Ammon's horn (tissue), 1 donor: ENCODE results near the gene GLB1L3.

Experiments
- DNase-seq: peaks from one replicate; pipeline ENCODE4 v3.0.0-alpha.2; 2016; ENCODE audit warnings: low spot score

GLB1L3 gene

DNA sequence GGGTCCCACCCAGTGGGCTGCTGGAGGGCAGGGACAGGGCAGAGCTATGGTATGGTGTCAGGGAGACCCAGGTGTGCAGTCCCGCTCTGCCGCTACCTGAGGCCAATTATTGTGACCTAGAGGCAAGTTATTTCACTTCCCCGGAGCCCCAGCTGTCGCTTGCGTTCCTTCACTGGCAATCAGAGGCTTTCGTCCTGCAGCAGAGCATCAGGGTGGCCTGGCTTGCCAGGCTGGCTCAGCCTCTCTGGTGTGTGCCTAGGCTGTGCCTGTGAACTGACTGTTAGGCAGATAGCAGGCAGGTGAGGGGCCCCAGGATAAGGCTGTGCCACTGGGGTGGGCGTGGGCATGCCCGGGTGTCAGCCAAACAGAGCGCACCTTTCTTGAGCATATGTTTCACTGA is 87.0 kb downstream of the GLB1L3 start:
- no peak for DNase-seq

DNA sequence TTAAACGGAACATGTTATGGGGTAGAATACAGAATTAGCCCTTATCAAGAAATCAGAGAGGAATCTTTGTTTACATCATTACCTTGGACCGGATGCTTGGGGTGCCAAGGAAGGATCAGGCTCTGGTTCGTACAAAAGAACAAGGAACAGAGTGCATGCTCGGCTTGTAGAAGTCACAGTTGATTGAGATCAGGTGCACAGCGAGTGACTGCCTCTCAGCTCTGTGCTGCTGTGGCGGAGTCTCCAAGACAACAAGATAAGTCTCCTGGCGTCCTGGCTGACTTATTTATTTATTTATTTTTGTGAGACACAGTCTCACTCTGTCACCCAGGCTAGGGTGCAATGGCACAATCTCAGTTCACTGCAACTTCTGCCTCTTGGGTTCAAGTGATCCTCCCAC is 87.4 kb downstream of the GLB1L3 start:
- no peak for DNase-seq

DNA sequence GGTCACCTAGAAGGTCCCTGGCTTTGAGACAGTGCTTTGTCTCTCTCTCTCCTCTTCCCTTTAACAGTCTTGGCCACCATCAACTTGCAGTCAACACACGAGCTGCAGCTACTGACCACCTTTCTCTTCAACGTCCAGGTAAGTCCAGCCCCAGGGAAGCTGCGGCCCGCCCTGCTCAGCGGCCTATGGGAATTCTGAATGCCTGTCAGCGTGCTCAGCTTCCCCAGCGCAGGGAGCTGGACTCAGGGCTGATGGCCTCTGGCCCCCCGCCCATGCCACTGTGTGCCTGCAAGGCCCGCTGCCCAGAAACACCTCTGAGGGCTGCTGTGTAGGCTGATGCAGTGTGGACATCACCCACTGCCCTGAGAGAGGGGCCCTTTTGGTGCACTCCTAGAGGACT is 88.1 kb downstream of the GLB1L3 start:
- DNase-seq, result no peak

DNA sequence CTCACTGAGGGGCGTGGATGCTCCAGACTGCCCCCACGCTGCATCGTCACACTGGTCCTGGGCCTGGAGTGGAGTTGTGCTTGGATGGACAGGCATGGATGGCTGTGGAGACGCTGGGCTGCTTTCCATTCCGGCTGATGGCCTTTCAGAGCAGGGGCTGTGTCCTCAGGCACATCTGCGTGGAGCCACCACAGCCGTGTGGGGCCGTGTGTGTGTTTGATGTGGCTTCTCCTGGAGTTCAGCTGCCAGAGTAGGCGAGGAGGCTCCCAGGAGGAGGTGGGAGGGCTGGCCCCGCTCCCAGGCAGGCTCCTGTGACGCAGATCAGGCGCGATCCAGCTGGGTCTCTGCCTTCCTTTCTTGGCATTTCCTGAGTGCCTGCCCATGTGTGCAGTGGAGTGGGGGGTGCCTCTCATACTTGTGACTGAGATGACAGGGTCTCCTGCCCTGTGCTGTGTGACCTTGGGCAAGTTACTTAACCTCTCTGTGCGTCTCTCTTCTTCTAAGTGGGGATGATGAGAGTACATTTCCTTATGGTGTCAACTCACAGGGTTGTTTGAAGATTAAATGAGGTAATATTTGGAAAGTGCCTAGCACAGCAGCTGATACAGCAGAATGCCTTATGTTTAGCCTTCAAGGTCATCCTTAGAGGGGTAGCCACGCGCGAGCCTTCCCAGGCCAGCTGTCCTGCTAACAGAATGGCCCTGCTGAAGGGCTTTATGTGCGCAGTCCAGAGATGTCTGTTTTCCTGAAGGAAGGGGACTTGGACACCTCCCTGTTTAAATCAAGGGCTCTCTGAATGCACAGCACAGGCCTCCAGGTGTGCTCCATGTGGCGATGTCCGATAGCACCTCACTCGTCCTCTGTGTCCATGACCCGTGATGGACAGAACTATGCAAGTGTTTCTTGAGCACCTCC is 89.1 kb downstream of the GLB1L3 start:
- peak; percentile 67 for DNase-seq

DNA sequence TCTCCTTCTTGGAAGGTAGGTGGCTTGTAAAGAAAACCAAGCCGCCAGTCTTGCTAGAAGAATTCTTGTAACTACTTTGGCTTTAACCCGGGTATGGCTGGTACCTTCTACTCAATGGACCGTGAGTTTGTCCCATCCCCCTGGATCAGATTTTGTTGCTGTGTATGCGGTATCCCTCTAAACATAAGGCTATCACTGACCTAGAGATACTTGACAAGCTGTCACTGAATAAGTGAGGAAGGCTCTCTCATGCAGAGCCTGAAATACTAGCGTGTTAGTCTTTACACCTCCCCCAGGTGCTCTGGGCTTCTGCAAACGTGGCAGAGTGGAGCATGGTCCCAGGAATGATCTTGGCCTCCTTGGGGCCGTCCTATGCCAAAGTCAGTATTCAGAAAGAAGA is 90.1 kb downstream of the GLB1L3 start:
- no peak for DNase-seq

DNA sequence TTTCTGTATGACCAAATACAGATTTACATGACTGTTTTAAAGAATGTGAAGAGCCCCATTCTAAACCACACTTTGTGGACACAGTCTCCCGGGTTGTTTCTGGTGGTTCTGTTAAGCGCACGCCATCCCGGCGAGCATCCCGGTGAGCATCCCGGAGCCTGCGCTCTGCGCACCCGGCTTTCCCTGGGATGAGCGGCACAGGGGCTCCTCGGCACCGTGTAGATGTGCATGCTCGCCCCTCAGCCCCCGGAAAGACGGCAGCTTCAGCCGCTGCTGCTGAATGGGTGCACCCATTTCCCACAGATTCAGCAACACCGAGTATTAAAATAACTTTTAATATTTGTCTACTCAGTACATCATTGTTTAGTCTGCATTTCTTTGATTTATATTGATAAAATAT is 91.6 kb downstream of the GLB1L3 start:
- DNase-seq, result no peak
